ENCODE results near the gene GJD3. TPM values are rescaled to one million over a fixed set of nuclear protein-coding genes. Genes with fewer than 3 reads are reported as not detected.
A peak's percentile ranks its signal among the peaks of the same experiment; 100 is the strongest.
"Not testable (repeated sequence)": the region's sequence is repeated elsewhere in the genome, so short reads cannot be mapped to it uniquely, and the experiment has no call there.

Gene GJD3
- total RNA-seq, 1 donor from 2014 or later: 1.1 TPM

DNA sequence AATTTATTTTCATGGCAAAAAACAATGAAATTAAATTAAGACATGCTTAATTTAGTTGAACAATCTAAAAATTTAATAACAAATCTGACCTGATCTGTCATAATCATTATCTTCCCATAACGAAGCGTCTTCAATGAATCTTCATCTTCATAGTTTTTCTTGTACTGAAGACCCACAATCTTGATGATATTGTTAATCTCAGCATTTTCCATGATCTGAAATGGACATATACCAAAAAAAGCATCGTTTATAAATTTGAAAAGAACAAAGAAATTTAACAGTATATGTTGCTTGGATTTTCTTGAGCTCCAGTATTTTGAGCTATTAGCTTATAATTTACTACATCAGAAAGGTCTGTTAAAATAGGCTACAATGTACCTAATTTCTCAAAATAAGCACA lies 42.9 kb upstream of the GJD3 start:
- Mint-ChIP-seq H3K27ac (ENCODE audit: unreplicated experiment) (no peak overlapping the region), H3K4me3 (ENCODE audit: unreplicated experiment) (no peak overlapping the region), H3K4me1 (ENCODE audit: unreplicated experiment) (peaks cover 9% of the 10 kb centered on the region), H3K27me3 (ENCODE audit: unreplicated experiment) (no peaks in the 10 kb centered on the region), H3K36me3 (ENCODE audit: low read depth, unreplicated experiment) (no peaks in the 10 kb centered on the region), H3K9me3 (ENCODE audit: unreplicated experiment) (no peaks in the 10 kb centered on the region)
- TF ChIP-seq, protein P1, sequence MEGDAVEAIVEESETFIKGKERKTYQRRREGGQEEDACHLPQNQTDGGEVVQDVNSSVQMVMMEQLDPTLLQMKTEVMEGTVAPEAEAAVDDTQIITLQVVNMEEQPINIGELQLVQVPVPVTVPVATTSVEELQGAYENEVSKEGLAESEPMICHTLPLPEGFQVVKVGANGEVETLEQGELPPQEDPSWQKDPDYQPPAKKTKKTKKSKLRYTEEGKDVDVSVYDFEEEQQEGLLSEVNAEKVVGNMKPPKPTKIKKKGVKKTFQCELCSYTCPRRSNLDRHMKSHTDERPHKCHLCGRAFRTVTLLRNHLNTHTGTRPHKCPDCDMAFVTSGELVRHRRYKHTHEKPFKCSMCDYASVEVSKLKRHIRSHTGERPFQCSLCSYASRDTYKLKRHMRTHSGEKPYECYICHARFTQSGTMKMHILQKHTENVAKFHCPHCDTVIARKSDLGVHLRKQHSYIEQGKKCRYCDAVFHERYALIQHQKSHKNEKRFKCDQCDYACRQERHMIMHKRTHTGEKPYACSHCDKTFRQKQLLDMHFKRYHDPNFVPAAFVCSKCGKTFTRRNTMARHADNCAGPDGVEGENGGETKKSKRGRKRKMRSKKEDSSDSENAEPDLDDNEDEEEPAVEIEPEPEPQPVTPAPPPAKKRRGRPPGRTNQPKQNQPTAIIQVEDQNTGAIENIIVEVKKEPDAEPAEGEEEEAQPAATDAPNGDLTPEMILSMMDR (IDR thresholded peaks at IDR 0.05; ENCODE audit: unreplicated experiment): no peak
- DNase-seq (ENCODE audit: low spot score): no peak

DNA sequence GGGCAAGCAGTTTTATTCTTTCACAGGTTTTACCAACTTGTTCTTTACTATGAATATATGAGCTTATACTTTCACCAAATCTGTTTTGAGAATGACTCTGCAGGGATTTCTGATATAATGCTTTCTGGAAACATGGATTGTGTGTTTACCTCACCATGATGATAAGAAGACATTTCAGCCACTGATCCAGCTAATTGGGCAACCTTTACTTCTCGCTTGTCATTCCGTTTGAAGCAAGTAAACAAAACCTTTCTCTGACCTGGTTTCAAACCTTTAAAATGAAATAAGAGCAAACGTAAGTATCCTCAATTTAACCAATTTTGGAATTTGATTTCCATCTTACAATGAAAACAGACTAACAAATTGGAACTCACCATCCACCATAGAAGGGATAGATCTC lies 39.5 kb upstream of the GJD3 start:
- no peaks in the 10 kb centered on the region for H3K4me1 Mint-ChIP-seq (ENCODE audit: unreplicated experiment)
- H3K4me3 Mint-ChIP-seq (ENCODE audit: unreplicated experiment): no peak overlapping the region
- DNase-seq (ENCODE audit: low spot score): no peak
- TF ChIP-seq, protein P1 (IDR thresholded peaks at IDR 0.05; ENCODE audit: unreplicated experiment): no peak
- H3K27ac Mint-ChIP-seq (ENCODE audit: unreplicated experiment): no peak overlapping the region
- H3K9me3 Mint-ChIP-seq (ENCODE audit: unreplicated experiment): no peaks in the 10 kb centered on the region
- H3K36me3 Mint-ChIP-seq (ENCODE audit: low read depth, unreplicated experiment): no peaks in the 10 kb centered on the region
- H3K27me3 Mint-ChIP-seq (ENCODE audit: unreplicated experiment): no peaks in the 10 kb centered on the region

DNA sequence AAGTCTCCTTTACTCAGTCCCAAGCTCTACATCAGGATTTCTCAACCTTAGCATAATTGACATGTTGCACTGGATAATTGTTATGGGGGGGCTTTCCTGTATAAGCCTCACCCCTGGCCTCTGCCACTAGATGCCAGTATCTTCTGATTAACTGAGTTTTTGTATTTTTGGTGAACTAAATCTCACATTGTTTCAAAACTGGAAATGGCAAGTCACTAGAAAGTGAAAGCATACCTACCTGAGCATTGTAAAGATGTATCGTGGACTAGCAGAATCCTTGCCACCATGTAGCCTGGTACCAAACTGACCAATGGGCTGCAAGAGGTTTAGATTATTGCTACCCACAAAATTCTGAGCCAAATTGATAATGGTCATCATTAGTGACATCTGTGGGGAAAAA lies 38.1 kb upstream of the GJD3 start:
- no peaks in the 10 kb centered on the region for H3K27me3 Mint-ChIP-seq (ENCODE audit: unreplicated experiment)
- no peak overlapping the region for H3K4me3 Mint-ChIP-seq (ENCODE audit: unreplicated experiment)
- no peaks in the 10 kb centered on the region for H3K9me3 Mint-ChIP-seq (ENCODE audit: unreplicated experiment)
- no peak overlapping the region for H3K27ac Mint-ChIP-seq (ENCODE audit: unreplicated experiment)
- no peaks in the 10 kb centered on the region for H3K4me1 Mint-ChIP-seq (ENCODE audit: unreplicated experiment)
- H3K36me3 Mint-ChIP-seq (ENCODE audit: low read depth, unreplicated experiment): no peaks in the 10 kb centered on the region
- TF ChIP-seq, protein P1 (IDR thresholded peaks at IDR 0.05; ENCODE audit: unreplicated experiment): no peak
- no peak for DNase-seq (ENCODE audit: low spot score)

- TF ChIP-seq, protein P1 (IDR thresholded peaks at IDR 0.05; ENCODE audit: unreplicated experiment): peak; percentile 77
- no peak for DNase-seq (ENCODE audit: low spot score)
- H3K27ac Mint-ChIP-seq (ENCODE audit: unreplicated experiment): no peak overlapping the region
- H3K27me3 Mint-ChIP-seq (ENCODE audit: unreplicated experiment): no peaks in the 10 kb centered on the region
- H3K4me3 Mint-ChIP-seq (ENCODE audit: unreplicated experiment): no peak overlapping the region
- H3K9me3 Mint-ChIP-seq (ENCODE audit: unreplicated experiment): no peaks in the 10 kb centered on the region
- no peaks in the 10 kb centered on the region for H3K4me1 Mint-ChIP-seq (ENCODE audit: unreplicated experiment)
- H3K36me3 Mint-ChIP-seq (ENCODE audit: low read depth, unreplicated experiment): peaks cover 4% of the 10 kb centered on the region
These were observed 34.6 kb upstream of the GJD3 start for GRCh38 chr17:40399185-40399584.

GRCh38 chr17:40386555-40386954 lies 22.0 kb upstream of the GJD3 start:
- DNase-seq (ENCODE audit: low spot score); H3K36me3 Mint-ChIP-seq (ENCODE audit: low read depth, unreplicated experiment); H3K4me3 Mint-ChIP-seq (ENCODE audit: unreplicated experiment); H3K4me1 Mint-ChIP-seq (ENCODE audit: unreplicated experiment); H3K9me3 Mint-ChIP-seq (ENCODE audit: unreplicated experiment); H3K27ac Mint-ChIP-seq (ENCODE audit: unreplicated experiment); H3K27me3 Mint-ChIP-seq (ENCODE audit: unreplicated experiment): not testable (repeated sequence)

- no peaks in the 10 kb centered on the region for H3K36me3 Mint-ChIP-seq (ENCODE audit: low read depth, unreplicated experiment)
- peaks cover under 1% of the 10 kb centered on the region for H3K27me3 Mint-ChIP-seq (ENCODE audit: unreplicated experiment)
- H3K27ac Mint-ChIP-seq (ENCODE audit: unreplicated experiment): no peak overlapping the region
- DNase-seq (ENCODE audit: low spot score): no peak
- no peaks in the 10 kb centered on the region for H3K4me1 Mint-ChIP-seq (ENCODE audit: unreplicated experiment)
- TF ChIP-seq, protein P1 (IDR thresholded peaks at IDR 0.05; ENCODE audit: unreplicated experiment): no peak
- no peak overlapping the region for H3K4me3 Mint-ChIP-seq (ENCODE audit: unreplicated experiment)
- H3K9me3 Mint-ChIP-seq (ENCODE audit: unreplicated experiment): no peaks in the 10 kb centered on the region
These were observed 17.7 kb upstream of the GJD3 start for GRCh38 chr17:40382251-40382650.
